Fibroblast of skin of abdomen (primary cell): ENCODE results near the gene CERS4.
"Not testable (repeated sequence)": the region's sequence is repeated elsewhere in the genome, so short reads cannot be mapped to it uniquely, and the experiment has no call there.

Experiments used
- DNase-seq: peaks from one replicate; pipeline ENCODE4 v3.0.0-alpha.2; 2013

Gene CERS4

DNA sequence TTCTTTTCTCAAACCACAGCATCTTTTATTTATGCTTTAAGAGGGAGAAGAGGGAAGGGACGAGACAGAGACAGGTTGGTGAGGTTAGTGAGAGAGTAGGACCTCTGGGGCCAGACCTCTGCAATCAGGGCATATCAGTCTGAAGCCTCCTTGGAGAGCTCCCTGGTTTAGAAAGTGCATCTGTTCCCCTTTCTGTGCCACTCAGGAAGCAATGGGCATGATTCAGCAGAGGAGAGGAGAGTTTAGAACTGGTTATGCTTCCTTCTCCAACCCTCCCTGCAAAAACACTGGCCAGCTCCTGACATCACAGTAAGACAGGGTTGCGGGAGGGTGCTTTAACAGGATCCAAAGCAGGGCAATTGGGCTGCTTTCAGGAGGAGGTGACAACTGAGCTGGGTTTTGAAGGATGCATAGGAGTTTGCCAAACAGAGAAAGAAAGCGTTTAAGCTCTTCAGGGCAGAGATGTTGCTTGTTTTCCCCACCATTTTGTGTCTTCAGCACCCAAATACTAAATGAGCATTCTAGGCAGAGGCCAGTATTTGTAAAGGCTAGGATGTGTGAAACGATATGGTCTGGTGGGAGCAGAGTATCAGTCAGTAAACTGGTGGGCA lies 33.1 kb downstream of the CERS4 start:
- DNase-seq = no peak

DNA sequence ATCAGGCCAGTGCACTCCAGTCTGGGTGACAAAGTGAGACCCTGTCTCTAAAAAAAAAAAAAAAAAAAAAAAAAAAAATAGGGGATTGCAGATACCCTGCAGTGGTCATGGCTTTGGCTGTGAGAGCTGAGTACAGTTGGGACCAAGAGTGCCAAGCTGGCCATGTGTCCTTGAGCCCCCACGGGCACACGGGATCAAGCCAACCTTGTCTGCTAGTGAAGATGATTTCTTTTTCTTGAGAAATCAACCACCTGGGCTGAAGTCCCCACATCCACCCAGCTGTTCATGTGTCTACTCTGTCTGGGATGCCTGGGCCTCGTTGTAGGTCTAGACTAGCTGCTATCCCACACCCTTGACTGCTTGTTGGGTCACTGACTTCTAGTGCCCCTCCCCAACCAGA lies 34.0 kb downstream of the CERS4 start:
- DNase-seq = no peak

DNA sequence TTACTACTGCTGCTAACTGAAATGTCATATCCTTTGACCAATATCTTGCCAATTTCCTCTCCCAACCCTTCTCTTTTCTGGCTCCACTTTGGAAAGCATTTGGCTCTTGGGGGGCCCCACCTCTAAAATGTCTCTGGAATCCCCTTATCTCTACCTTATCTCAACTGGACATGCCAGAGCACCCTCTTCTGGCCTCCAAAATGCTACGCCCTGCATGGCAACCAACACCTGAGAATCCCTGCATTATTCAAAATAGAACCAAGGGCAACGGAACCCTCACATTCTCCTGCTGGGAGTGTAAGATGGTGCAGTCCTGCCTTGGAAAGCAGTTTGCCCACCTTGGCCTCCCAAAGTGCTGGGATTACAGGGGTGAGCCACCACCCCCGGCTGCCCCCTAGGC lies 35.3 kb downstream of the CERS4 start:
- DNase-seq = no peak

DNA sequence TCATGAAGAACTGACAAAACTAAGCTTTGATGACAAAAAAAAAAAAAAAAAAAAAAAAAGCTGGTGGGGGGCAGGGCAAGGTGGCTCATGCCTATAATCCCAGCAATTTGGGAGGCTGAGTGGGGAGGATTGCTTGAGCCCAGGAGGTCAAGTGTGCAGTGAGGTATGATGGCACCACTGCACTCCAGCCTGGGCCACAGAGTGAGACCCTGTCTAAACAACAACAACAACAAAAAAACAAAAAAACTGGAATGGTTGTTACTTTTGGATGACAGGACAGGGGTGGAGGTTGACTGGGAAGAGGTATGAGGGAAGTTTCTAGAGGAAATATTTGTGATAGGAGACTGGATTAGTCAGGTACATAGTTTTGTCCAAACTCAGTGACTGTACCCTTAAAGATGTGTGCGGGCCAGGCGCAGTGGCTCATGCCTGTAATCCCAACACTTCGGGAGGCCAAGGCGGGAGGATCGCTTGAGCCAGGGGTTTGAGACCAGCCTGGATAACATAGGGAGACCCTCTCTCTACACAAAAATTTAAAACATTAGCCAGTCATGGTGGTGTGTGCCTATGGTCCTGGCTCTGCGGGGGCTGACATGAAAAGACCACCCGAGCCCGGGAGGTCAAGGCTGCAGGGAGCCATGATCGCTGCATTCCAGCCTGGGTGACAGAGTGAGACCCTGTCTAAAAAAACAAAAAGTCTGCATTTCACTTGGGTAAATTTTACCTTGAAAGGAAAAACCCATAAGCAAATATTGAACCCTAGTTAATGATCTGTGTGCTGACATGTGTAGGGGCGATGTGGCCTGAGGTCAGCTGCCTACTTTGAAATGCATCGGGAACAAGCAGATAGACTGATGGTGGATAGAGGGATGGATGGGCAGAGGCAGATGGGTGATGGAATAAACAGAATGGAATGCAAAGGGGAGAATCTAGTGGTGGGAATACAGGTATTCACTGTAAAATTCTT lies 37.0 kb downstream of the CERS4 start:
- no peak for DNase-seq

DNA sequence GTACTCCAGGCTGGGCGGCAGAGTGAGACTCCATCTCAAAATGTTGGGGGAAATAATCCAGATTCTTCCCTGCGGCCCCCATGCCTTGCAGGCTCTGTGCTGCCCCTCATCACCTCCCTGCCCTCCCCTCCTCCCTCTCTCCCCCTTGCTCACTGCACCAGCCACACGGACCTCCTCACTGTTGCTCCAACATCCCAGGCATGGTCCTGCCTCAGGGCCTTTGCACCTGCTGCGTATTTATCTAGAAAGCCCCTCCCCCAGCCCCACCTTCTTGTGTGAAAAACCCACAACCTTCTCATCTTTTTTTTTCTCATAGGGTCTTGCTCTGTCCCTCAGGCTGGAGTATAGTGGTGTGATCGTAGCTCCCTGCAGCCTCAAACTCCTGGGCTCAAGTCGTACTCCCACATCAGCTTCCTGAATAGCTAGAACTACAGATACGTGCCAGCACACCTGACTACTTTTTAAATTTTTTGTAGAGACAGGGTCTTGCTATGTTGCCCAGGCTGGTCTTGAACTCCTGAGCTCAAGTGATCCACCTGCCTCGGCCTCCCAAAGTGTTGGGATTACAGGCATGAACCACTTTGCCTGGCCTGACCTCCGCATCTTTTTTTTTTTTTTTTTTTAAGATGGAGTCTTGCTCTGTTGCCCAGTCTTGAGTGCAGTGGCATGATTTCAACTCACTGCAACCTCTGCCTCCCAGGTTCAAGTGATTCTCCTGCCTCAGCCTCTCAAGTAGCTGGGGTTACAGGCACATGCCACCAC lies 38.1 kb downstream of the CERS4 start:
- DNase-seq = not testable (repeated sequence)

DNA sequence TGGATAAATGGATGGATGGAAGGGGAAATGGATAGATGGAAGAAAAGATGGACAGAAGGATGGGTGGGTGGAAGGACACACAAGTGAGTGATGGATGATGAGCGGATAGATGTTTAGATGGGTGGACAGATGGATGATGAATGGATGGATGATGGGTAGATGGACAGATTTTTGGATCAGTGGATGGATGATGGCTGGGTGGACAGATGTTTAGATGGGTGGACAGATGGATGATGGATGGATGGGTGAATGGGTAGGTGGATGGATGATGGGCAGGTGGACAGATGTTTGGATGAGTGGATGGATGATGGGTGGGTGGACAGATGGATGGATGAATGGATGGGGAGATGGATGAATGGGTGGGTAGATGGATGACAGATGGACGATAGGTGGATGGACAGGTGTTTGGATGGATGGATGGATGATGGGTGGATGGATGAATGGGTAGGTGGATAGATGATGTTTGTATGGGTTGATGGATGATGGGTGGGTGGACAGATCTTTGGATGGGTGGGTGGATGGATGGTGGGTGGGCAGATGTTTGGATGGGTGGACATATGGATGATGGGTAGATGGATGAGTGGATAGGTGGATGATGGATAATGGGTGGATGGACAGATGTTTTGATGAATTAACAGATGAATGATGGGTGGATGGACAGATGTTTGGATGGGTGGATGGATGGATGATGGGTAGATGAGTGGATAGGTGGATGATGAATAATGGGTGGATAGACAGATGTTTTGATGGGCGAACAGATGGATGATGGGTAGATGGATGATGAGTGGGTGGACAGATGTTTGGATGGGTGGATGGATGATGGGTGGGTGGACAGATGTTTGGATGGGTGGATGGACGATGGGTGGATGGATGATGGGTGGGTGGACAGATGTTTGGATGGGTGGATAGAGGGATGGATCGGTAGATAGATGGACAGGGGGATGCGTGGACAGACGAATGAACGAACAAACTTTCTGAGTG lies 39.5 kb downstream of the CERS4 start:
- no peak for DNase-seq

DNA sequence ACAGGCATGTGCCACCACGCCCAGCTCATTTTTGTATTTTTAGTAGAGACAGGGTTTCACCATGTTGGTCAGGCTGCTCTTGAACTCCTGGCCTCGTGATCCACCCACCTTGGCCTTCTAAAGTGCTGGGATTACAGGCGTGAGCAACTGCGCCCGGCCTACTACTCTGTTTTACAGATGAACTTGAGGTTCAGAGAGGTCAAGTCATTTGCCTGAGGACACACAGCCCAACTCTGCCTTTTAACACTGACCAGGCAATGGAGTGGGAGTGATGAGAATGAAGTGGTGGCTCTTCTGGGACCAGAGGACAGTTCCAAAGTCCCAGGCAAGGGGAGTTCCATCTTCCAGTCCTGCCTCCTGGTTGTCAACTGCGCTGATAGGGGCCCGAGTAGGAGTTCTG lies 41.4 kb downstream of the CERS4 start:
- DNase-seq = no peak

DNA sequence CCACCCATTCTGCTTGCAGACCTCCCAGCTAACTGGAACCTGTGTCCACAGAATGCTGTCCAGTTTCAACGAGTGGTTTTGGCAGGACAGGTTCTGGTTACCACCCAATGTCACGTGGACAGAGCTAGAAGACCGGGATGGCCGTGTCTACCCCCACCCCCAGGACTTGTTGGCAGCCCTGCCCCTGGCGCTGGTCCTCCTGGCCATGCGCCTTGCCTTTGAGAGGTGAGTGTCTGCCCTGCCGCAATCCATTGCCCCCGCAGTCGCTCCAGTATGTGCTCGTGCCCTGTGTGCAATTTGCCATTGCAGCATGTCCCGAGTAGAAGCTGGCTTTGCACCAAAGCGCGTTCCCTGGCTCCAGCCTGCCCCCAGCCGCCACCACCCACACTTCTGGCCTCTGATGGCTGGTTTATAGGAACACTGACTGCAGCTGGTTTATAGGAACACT lies 41.9 kb downstream of the CERS4 start:
- no peak for DNase-seq

DNA sequence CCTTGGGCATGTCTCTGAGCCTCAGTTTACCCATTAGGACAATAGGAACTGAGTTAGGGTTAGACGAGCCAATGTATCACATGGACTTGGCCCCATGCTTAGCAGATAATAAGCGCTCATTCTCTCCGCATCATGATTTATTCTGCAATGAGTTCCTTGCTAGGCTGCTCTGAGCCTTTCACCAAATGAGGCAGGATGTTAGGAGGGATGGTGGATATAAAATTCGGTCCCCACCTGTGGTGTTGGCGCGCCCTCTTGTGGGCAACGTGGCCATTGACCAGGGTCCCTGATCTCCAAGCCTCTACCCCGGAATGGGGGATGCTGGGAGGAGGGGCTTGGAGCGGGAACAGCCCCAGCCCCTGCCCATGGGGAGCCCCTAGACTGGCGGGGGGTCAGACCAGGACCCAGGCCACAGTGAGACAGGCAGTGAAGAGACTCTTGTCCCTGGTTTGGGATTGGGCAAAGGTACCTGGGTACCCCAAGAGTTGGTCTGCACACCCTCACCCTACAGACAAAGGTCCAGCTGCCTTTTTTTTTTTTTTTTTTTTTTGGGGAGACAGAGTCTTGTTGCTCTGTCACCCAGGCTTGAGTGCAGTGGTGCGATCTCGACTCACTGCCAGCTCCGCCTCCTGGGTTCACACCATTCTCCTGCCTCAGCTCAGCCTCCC lies 43.9 kb downstream of the CERS4 start:
- peak; percentile 70 for DNase-seq

DNA sequence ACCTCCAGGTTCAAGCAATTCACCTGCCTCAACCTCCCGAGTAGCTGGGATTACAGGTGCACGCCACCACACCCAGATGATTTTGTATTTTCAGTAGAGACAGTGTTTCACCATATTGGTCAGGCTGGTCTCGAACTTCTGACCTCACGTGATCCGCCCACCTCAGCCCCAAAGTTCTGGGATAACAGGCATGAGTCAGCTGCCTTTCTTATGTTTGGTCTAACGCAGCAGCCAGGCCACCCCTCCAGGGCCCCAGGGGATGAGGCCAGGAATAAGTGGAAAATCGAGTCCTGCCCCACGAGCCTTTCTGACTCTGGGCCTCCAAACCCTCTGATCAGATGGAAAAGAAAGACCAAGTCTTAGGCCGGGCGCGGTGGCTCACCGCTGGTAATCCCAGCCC lies 44.5 kb downstream of the CERS4 start:
- DNase-seq = no peak

DNA sequence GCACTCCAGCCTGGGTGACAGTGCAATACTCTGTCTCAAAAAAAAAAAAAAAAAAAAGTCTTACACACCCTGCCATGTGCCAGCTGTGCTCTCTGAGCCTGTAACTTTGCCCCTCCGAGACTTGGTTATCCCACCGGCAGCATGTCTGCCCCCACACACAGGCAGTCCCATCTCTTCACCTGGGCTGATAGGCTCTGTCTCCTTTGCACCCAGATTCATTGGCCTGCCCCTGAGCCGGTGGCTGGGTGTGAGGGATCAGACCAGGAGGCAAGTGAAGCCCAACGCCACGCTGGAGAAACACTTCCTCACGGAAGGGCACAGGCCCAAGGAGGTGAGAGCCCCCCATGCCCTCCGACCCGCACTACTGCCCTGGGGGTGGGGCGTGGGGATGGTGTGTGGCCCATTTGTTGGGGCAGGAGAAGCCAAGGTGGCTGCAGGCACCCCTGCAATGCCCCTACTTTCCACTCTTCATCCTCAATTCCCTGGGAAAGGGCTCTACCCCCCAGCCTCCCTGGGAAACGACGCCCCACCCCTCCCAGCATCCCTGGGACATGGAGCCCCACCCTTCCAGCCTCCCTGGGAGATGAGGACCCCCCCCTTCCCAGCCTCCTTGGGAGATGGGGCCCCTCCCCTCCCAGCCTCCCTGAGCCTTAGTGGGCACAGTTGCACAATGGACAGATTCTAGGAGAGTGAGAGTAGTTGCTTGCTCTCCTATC lies 45.3 kb downstream of the CERS4 start:
- DNase-seq = no peak

DNA sequence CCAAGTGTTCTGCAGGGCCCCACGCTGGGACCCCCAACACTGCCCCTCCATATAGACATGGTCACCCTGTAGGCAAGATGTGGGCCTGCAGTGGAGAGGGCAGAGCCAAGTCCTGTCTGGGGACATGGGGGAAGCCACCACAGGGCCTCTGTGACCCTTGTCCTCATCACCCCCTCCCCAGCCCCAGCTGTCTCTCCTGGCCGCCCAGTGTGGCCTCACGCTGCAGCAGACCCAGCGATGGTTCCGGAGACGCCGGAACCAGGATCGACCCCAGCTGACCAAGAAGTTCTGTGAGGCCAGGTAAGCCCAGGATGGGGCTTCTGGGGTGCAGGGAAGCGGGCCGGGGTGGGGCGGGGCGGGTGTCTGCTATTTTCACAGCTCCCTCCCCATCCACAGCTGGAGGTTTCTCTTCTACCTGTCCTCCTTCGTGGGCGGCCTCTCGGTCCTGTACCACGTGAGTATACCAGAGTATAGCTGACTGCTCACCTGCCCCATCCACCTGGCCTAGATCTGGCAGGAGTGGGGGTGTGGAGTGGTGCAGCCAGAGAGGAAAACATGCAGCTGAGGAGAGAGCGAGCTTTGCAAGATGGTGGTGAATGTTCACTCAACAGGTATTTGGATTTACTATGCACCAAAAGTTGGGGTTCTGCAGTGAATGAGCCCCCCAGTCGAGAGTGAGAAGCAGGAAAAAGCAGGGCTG lies 46.4 kb downstream of the CERS4 start:
- DNase-seq = no peak

DNA sequence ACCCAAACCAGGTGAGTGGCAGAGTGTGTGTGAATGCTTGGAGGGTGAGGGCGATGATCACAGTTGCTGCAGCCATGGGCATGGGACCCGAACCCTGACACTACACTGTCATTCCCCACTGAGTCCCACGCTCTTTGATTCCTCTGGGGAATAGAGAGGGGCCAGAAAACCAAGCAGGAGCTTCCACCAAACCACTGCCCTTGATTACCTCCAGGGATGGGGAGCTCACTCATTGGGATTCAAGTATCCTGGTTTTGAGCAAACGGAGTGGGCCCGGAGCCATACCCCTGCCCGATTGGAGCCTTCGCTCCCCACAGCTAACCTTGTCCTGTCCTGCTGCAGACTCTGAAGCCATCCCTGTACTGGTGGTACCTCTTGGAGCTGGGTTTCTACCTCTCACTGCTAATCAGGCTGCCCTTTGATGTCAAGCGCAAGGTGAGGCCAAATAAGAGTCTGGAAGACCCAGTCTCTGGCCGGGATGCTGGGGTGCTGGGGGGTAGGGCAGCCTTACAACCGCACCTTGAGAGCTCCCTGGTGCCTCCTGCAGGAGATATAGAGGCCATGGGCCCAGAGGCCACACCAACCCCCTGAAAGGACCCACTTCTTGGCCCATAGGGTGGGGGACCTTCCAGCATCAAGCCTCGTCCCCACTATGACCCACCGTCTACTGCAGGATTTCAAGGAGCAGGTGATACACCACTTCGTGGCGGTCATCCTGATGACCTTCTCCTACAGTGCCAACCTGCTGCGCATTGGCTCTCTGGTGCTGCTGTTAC lies 47.3 kb downstream of the CERS4 start:
- DNase-seq = no peak

DNA sequence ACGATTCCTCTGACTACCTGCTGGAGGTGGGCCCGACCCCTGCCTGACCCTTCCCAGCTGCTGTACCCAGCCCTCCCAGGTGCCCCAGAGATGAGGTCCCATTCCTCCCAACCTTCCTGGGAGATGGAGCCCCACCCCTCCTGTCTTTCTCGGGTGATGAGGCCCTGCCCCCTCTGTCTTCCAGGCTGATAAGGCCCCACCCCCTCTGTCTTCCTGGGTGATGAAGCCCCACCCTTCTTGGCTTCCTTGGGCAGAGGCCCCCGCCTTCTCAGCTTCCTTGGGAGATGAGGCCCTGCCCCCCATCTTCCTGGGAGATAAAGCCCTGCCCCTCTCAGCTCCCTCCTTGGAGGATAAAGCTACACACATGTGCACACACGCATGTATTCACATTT lies 47.9 kb downstream of the CERS4 start:
- DNase-seq = no peak

DNA sequence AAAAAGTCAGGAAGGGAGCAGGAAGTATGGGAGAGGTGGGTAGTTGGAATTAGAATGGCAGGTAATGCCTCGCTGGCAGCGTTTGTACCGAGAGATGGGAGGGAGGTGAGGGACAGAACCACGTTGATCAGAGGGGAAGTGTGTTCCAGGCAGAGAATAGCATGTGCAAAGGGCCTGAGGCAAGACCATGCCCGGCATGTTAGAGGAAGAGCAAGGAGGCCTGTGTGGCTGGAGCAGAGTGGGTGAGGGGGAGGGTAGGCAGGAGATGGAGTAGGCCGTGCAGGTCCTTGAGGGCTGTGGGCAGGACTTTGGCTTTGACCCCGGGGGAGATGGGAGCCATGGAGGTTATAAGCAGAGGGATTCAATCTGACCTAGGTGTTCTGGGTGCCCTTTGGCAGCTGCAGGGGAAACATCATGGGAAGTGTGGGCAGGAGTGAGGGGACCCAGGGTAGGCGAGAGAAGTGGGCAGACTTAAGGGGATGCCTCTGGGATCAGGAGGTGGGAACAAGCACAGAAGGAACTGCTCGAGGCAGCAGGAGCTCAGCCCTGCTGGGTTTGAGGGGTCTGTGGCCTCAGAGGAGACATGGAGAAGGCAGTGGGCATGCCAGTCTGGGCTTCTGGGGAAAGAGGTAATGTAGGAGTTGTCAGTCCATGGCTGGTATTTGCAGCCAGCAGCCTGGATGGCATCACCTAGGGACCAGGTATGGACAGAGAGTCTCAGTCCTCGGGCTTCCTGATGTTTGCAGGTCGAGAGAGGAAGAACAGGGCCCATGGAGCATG lies 50.2 kb downstream of the CERS4 start:
- DNase-seq = no peak

DNA sequence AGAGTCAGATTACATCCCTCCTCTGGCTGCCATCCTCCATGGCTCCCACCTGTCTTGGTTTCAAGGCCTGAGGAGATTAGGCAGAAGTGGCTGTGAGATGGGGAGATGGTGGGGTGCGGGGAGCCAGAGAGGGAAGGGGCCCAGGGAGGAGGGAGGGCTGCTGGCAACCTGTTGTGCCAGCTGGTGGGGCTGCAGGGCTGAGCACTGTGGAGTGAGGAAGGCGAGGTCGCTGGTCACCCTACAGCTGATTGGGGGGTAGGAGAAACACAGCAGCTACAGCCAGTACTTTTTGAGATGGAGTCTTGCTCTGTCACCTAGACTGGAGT lies 50.7 kb downstream of the CERS4 start:
- DNase-seq = no peak

DNA sequence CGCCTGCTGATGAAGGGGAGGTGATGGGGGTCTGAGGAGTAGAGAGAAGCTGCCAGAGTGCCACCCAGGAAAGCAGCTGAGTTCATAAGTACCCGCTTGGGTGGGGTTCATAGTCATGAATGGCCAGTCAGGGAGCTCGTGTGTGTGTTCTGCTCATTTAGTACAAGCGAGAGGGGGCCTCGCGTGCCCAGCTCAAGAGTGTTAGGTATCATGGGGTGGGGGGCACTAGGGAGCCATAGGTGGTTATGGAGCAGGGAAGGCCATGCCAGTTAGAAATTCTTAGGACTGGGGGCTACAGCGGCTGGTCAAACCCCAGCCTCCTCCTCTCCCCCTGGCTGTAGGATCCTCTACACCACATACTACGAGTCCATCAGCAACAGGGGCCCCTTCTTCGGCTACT lies 52.2 kb downstream of the CERS4 start:
- DNase-seq = no peak

DNA sequence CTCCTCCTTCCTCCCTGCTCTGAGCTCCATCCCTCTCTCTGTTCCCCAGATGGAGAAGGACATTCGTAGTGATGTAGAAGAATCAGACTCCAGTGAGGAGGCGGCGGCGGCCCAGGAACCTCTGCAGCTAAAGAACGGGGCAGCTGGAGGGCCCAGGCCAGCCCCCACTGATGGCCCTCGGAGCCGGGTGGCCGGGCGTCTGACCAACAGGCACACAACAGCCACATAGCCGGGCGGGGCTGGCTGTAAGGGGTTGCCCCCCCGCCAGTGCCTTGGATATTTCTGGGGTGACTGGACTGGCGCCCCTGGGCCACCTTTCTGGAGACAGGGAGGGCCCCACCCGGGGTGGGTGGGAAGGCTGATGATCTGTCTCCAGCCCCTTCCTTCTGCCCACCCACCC lies 52.7 kb downstream of the CERS4 start:
- DNase-seq = no peak

DNA sequence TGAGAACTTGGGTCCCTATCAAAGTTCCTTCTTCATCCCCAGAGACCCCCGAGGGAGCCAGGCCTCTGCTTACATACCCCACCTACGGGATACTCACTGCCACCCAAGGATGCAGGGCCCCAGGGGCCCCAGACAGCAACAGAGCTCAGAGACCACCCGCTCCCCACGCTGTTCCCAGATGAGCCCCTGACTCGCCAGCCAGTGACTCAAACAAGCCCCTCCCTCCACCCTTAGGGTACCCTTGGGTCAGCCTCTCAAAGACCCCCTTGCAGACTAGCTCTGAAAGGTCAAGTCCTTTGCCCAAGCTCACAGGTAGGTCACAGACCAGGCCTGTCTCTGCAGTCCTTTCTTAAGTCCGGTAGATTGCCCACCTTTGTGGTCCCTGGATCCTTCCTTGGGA lies 53.3 kb downstream of the CERS4 start:
- no peak for DNase-seq
